Measurements from ENCODE around the gene TPRG1.

DNA sequence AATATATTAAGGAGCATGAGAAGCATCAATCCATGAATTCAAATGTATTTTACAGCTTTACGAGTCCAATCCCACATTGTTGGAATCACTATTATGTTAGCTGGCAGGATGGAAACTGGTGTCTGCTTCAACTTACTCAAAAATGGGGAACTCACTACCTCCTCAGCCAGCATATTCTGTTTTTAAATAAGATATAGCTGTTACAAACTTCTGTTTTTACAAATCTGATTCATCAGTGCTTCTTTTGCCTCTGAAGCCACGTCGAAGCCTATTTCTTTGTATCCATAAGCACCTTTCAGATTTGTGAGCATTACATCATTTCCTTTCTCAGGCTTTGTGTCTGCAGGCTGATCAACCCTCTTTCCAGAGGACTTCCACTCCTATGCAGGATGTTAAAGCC lies 105.9 kb downstream of the TPRG1 start:
- TF ChIP-seq USF2 (CRISPR knock-in tag; IDR thresholded peaks at IDR 0.05) (no peak), SOX15 (CRISPR knock-in tag; IDR thresholded peaks at IDR 0.05) (no peak), ZBTB21 (CRISPR knock-in tag; IDR thresholded peaks at IDR 0.05; ENCODE audit: borderline replicate concordance) (no peak), ESRRA (CRISPR knock-in tag; IDR thresholded peaks at IDR 0.05; ENCODE audit: borderline replicate concordance) (no peak)
- TF ChIP-seq, protein P1, sequence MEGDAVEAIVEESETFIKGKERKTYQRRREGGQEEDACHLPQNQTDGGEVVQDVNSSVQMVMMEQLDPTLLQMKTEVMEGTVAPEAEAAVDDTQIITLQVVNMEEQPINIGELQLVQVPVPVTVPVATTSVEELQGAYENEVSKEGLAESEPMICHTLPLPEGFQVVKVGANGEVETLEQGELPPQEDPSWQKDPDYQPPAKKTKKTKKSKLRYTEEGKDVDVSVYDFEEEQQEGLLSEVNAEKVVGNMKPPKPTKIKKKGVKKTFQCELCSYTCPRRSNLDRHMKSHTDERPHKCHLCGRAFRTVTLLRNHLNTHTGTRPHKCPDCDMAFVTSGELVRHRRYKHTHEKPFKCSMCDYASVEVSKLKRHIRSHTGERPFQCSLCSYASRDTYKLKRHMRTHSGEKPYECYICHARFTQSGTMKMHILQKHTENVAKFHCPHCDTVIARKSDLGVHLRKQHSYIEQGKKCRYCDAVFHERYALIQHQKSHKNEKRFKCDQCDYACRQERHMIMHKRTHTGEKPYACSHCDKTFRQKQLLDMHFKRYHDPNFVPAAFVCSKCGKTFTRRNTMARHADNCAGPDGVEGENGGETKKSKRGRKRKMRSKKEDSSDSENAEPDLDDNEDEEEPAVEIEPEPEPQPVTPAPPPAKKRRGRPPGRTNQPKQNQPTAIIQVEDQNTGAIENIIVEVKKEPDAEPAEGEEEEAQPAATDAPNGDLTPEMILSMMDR (IDR thresholded peaks at IDR 0.05) = no peak
- TF ChIP-seq, protein P2, sequence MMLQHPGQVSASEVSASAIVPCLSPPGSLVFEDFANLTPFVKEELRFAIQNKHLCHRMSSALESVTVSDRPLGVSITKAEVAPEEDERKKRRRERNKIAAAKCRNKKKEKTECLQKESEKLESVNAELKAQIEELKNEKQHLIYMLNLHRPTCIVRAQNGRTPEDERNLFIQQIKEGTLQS (CRISPR knock-in tag; conservative IDR thresholded peaks at IDR 0.05) = no peak
